Kidney (tissue), 14 donors: ENCODE results near the gene VGLL4. TPM values are rescaled to one million over a fixed set of nuclear protein-coding genes. Genes with fewer than 3 reads are reported as not detected.

Experiments used
- DNase-seq, 5 donors: peaks; one replicate each; pipeline ENCODE4 v3.0.0-alpha.2; 2013 to 2020
- FAIRE-seq: peaks from 2 replicates; lab custom pipeline; 2012; peaks lifted over from hg19 to GRCh38; lab: Jason Lieb, UNC
- H3K27ac ChIP-seq, 2 donors: one replicate each; pipeline ENCODE4 v1.7.0; 2013; ENCODE audit warnings: low read depth in 2 of 2, low read length in 2 of 2, inconsistent platforms in 1 of 2
- H3K27me3 ChIP-seq: one replicate; pipeline ENCODE4 v1.7.1; 2013; ENCODE audit warnings: low read length, inconsistent platforms; ENCODE audit not compliant: control insufficient read depth, insufficient read depth
- H3K36me3 ChIP-seq, 3 donors: one replicate each; pipeline versions ENCODE4 v1.7.0 to v1.7.1; 2013; ENCODE audit warnings: low read length in 3 of 3, control low read depth in 1 of 3, inconsistent platforms in 1 of 3; ENCODE audit not compliant: insufficient read depth in 3 of 3, control insufficient read depth in 2 of 3
- H3K4me1 ChIP-seq, 3 donors: one replicate each; pipeline versions ENCODE4 v1.7.0 to v1.7.1; 2013; ENCODE audit warnings: low read length in 3 of 3, inconsistent platforms in 1 of 3, low read depth in 1 of 3; ENCODE audit not compliant: control insufficient read depth in 2 of 3, insufficient read depth in 2 of 3
- H3K4me3 ChIP-seq, 3 donors: one replicate each; pipeline versions ENCODE4 v1.7.0 to v1.8.1; 2013; ENCODE audit warnings: low read length in 3 of 3, control low read depth in 1 of 3, inconsistent platforms in 1 of 3
- H3K9ac ChIP-seq, 3 donors: one replicate each; pipeline versions ENCODE4 v1.7.0 to v1.7.1; 2013; ENCODE audit warnings: low read length in 3 of 3, control low read depth in 1 of 3, inconsistent platforms in 1 of 3
- H3K9me3 ChIP-seq, 3 donors: one replicate each; pipeline versions ENCODE4 v1.7.0 to v1.7.1; 2013; ENCODE audit warnings: low read length in 3 of 3, control low read depth in 1 of 3, inconsistent platforms in 1 of 3; ENCODE audit not compliant: control insufficient read depth in 2 of 3, insufficient read depth in 1 of 3
- CTCF ChIP-seq: IDR thresholded peaks from 3 replicates; pipeline ENCODE4 v1.5.1; 2012; ENCODE audit warnings: mild to moderate bottlenecking, moderate library complexity, borderline replicate concordance; ENCODE audit not compliant: insufficient read depth; ENCODE audit errors: extremely low read depth
- intact Hi-C: fragments of 100-400 bp; cut with DNase I; formaldehyde crosslinking; loops from one replicate; pipeline ENCODE4 v1.11.1; 2022
- polyA plus RNA-seq: library from polyadenylated mRNA; stranded (reverse); fragments of 350-450 nt; fragmentation: Illumina TruSeq; extraction: RNeasy Lipid Tissue Mini Kit (QIAGEN cat#74804); gene quantifications from one replicate; pipeline ENCODE4 v1.2.3, GENCODE V29; 2014; ENCODE audit warnings: low read depth, low replicate concordance; ENCODE audit not compliant: insufficient read depth
- total RNA-seq: library from RNA; stranded (reverse); fragmentation: NEBNext Ultra II Directional; extraction: Animal tissue kit (Norgen Biotek cat#: 25700); gene quantifications from one replicate; pipeline ENCODE4 v1.2.1, GENCODE V29; 2021
- donor health status: control.
- donor health status: control.
- donor health status: control.
- donor health status: control.
- donor health status: control.
- donor health status: DM: yes; HTN: yes; CAD: no.
- donor health status: Normal renal cell carcinoma (clear cell type).

The VGLL4 gene
- total and polyA plus RNA-seq, 2 donors from 2014 or later = 41.4 to 78.5 TPM

GRCh38 chr3:11548721-11549131 lies 95.0 kb downstream of the VGLL4 start:
- no peak overlapping the region for H3K27ac ChIP-seq
- TF ChIP-seq CTCF = no peak
- H3K4me3 ChIP-seq = no peak overlapping the region
- DNase-seq (peak in 1 of 5 donors; percentile 63), FAIRE-seq (no peak)
- intact Hi-C loops = no loop called here
- no peaks in the 10 kb centered on the region for H3K36me3 ChIP-seq
- H3K9me3 ChIP-seq = no peaks in the 10 kb centered on the region
- H3K27me3 ChIP-seq = no peaks in the 10 kb centered on the region
- peaks cover 0 to under 1% (median 0%) of the 10 kb centered on the region in 3 donors for H3K4me1 ChIP-seq
- H3K9ac ChIP-seq = no peak overlapping the region

GRCh38 chr3:11547498-11547897 lies 96.2 kb downstream of the VGLL4 start:
- intact Hi-C loops = no loop called here
- no peak for FAIRE-seq

GRCh38 chr3:11546657-11547302 lies 96.9 kb downstream of the VGLL4 start:
- FAIRE-seq (no peak), DNase-seq (no peak)
- Histone ChIP-seq H3K27me3 (no peaks in the 10 kb centered on the region), H3K4me1 (peaks cover 0 to 3% (median 0%) of the 10 kb centered on the region in 3 donors), H3K36me3 (no peaks in the 10 kb centered on the region), H3K9ac (no peak overlapping the region), H3K4me3 (no peak overlapping the region), H3K27ac (no peak overlapping the region), H3K9me3 (no peaks in the 10 kb centered on the region)
- TF ChIP-seq CTCF = no peak
- intact Hi-C loops = no loop called here

More at GRCh38 chr3:11547498-11547897, 96.2 kb downstream of the VGLL4 start:
- no peak for DNase-seq
- TF ChIP-seq CTCF = no peak
- Histone ChIP-seq H3K27ac (no peak overlapping the region), H3K27me3 (no peaks in the 10 kb centered on the region), H3K4me3 (no peak overlapping the region), H3K9ac (no peak overlapping the region), H3K9me3 (no peaks in the 10 kb centered on the region), H3K4me1 (no peaks in the 10 kb centered on the region), H3K36me3 (no peaks in the 10 kb centered on the region)
